Right lobe of liver (tissue), 4 donors: ENCODE measurements around the gene MYEF2.

Source experiments
- POLR2A ChIP-seq: fragments of 450-650 bp; IDR thresholded peaks from one replicate; pipeline ENCODE4 v1.6.1; 2017; ENCODE audit warnings: antibody characterized with exemption, mild to moderate bottlenecking
- TF ChIP-seq, protein P1 (sequence below), 4 donors: fragments of 200-600 bp in 3 of 4; fragments of 450-650 bp in 1 of 4; IDR thresholded peaks; one replicate each; pipeline versions ENCODE4 v1.5.1 to v1.8.0; 2016 to 2022; ENCODE audit warnings: antibody characterized with exemption in 4 of 4, mild to moderate bottlenecking in 2 of 4
- donor health status: DM: no; HTN: no; CAD: no.
- donor health status: DM: no; HTN: no; CAD: no.
- donor health status: DM: no; HTN: yes; CAD: no.

DNA sequence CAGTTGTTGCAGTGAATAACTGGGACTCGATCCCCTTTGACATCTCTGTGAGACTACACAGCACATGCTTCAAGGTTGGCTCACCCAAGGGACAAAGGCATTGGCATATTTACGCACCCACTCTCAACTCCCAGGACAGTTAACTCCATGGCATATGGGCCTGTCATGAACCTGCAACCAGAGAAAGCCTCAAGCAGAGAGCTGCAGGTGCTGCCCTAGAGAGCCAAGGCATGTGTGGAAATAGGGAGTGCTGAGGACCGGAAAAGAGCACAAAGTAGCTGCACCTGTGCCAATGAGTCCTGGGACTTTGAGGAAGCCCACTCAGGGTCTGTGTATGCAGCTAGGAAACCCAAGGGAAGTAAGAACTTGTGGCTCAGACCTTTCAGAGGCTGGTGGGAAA lies 90.3 kb downstream of the MYEF2 start:
- TF ChIP-seq, protein P1, sequence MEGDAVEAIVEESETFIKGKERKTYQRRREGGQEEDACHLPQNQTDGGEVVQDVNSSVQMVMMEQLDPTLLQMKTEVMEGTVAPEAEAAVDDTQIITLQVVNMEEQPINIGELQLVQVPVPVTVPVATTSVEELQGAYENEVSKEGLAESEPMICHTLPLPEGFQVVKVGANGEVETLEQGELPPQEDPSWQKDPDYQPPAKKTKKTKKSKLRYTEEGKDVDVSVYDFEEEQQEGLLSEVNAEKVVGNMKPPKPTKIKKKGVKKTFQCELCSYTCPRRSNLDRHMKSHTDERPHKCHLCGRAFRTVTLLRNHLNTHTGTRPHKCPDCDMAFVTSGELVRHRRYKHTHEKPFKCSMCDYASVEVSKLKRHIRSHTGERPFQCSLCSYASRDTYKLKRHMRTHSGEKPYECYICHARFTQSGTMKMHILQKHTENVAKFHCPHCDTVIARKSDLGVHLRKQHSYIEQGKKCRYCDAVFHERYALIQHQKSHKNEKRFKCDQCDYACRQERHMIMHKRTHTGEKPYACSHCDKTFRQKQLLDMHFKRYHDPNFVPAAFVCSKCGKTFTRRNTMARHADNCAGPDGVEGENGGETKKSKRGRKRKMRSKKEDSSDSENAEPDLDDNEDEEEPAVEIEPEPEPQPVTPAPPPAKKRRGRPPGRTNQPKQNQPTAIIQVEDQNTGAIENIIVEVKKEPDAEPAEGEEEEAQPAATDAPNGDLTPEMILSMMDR (IDR thresholded peaks at IDR 0.05): no peak
- TF ChIP-seq POLR2A: no peak
